Mucosa of rectum (tissue), 2 donors: ENCODE data around the gene HOXA4.

Experiments
- H3K27ac ChIP-seq, 2 donors: one replicate each; pipeline ENCODE4 v1.7.0; 2013; ENCODE audit warnings: inconsistent platforms in 2 of 2, low read depth in 2 of 2, low read length in 2 of 2
- H3K27me3 ChIP-seq, 2 donors: one replicate each; pipeline ENCODE4 v1.7.0; 2013; ENCODE audit warnings: low read length in 2 of 2; ENCODE audit not compliant: control insufficient read depth in 2 of 2, insufficient read depth in 2 of 2
- H3K36me3 ChIP-seq, 2 donors: one replicate each; pipeline ENCODE4 v1.7.0; 2013; ENCODE audit warnings: low read length in 2 of 2; ENCODE audit not compliant: control insufficient read depth in 2 of 2, insufficient read depth in 2 of 2
- H3K4me1 ChIP-seq, 2 donors: one replicate each; pipeline ENCODE4 v1.7.0; 2013; ENCODE audit warnings: low read length in 2 of 2, mild to moderate bottlenecking in 1 of 2; ENCODE audit not compliant: control insufficient read depth in 2 of 2, insufficient read depth in 2 of 2
- H3K4me3 ChIP-seq, 2 donors: one replicate each; pipeline ENCODE4 v1.7.0; 2013; ENCODE audit warnings: low read length in 2 of 2
- H3K9ac ChIP-seq, 2 donors: one replicate each; pipeline ENCODE4 v1.7.0; 2013; ENCODE audit warnings: low read length in 2 of 2, low read depth in 1 of 2, mild to moderate bottlenecking in 1 of 2
- H3K9me3 ChIP-seq, 2 donors: one replicate each; pipeline ENCODE4 v1.7.0; 2013; ENCODE audit warnings: low read length in 2 of 2; ENCODE audit not compliant: control insufficient read depth in 2 of 2
- donor health status: healthy.
- donor health status: Normal muscosa, but diverticular disease.

HOXA4 gene

GRCh38 chr7:27174874-27175625 is 44.5 kb upstream of the HOXA4 start:
- peak overlapping the region; percentile 92 to 96 for H3K9ac ChIP-seq
- H3K27ac ChIP-seq, result peak overlapping the region; percentile 96
- peaks cover 26 to 50% of the 10 kb centered on the region in 2 donors for H3K4me1 ChIP-seq
- H3K4me3 ChIP-seq, result peak overlapping the region; percentile 64 to 79
- no peaks in the 10 kb centered on the region for H3K36me3 ChIP-seq
- no peaks in the 10 kb centered on the region for H3K9me3 ChIP-seq
- H3K27me3 ChIP-seq, result peaks cover 0 to 13% of the 10 kb centered on the region in 2 donors

DNA sequence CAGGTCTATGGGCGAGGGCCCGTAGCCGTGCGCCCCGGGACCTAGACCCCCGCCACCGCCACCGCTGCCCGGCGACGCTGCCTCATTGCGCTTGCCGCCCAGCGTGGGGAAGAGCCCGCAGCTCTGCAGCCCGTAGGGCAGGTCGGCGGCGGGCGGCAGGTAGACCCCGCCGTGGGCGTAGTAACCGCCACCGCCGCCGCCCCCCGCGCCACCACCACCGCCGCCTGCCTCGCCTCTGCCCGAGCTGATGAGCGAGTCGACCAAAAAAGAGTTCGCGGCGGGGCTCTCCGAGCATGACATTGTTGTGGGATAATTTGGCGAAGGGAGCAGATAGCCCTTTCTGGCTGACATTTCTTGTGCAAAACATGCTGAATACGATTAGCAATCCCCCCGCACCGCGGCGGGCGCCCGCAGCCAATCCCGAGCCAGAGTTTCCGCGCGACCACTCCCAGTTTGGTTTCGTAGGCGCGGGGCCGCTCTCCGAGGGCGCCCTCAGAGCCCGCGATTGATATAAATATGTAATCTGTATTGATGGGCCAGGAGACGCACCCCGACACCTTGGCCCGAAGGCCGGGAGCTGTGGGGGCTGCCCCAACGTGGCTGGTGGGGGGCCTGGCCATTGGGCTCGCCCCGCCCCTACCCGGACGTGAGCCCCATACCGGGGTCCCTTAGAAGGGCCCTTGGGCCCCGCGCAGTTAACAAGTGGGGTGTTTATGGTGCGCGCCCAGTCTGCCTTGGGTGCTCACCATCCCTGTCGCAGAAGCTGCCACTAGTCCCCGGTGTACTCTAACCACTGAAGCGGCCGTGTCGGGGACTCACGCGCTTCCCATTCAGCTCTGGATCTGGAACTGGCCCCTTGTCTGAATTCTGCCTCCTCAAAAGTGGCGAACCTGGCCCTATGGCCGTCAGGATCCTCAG is 43.7 kb upstream of the HOXA4 start, which contains the start of gene HOXA10:
HOXA10 (minus strand) TSS at position 365 of the 918 bp plus-strand sequence; CDS start at position 351, 14 bp downstream.
- Histone ChIP-seq H3K4me3 (peak within 1 kb of the TSS; percentile 64 to 79), H3K27me3 (peaks cover 0 to 13% of the 10 kb centered on the region in 2 donors), H3K4me1 (peaks cover 26 to 46% of the 10 kb centered on the region in 2 donors), H3K36me3 (no peaks in the 10 kb centered on the region), H3K9ac (peak within 1 kb of the TSS; percentile 92 to 96), H3K9me3 (no peaks in the 10 kb centered on the region), H3K27ac (peak within 1 kb of the TSS; percentile 96)

- Histone ChIP-seq H3K9ac (peak overlapping the region; percentile 73 to 96), H3K27me3 (peaks cover 0 to 13% of the 10 kb centered on the region in 2 donors), H3K27ac (peak overlapping the region; percentile 96), H3K4me1 (peaks cover 29 to 45% of the 10 kb centered on the region in 2 donors), H3K36me3 (no peaks in the 10 kb centered on the region), H3K9me3 (no peaks in the 10 kb centered on the region), H3K4me3 (peak overlapping the region; percentile 64 to 79)
These were observed 43.0 kb upstream of the HOXA4 start for GRCh38 chr7:27173511-27173955.

DNA sequence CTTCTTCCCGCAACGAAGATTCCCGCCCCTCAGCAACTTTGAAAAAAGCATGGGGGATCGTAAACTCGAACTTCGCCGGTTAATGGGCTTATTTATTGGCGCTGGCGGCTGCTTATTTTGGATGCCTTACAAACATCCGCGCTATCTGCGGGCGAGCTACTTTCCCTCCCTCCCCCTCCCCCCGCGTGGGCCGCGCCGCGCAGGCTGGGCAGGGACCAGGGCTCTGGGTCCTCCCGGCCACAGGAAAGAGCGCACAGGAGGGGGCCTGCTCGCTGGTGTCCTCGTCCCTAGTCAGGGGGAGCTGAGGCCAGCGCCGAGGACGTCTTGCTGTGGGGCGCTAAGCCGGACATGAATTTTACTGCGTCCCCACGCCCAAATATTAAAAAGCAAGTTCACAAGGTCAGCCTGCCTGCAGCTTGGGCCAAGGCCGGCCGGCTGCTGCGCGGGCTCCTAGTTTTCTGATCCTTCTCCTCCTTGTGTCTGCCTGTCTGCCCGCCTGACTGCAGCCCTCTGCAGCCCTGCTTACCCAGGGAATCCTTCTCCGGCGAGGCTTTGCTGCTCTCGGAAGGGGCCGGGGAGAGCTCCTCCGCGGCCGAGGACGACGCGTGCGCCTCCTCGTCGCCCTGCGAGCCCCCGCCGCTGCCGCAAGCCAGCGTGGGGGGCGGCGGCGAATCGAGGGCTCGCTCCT is 42.4 kb upstream of the HOXA4 start:
- Histone ChIP-seq H3K27me3 (peaks cover 0 to 13% of the 10 kb centered on the region in 2 donors), H3K9ac (peak overlapping the region; percentile 73 to 96), H3K36me3 (no peaks in the 10 kb centered on the region), H3K9me3 (no peaks in the 10 kb centered on the region), H3K4me1 (peaks cover 29 to 46% of the 10 kb centered on the region in 2 donors), H3K4me3 (peak overlapping the region; percentile 64 to 79), H3K27ac (peak overlapping the region; percentile 96)

GRCh38 chr7:27172315-27172774 is 41.8 kb upstream of the HOXA4 start:
- no peaks in the 10 kb centered on the region for H3K36me3 ChIP-seq
- no peaks in the 10 kb centered on the region for H3K9me3 ChIP-seq
- peaks cover 29 to 47% of the 10 kb centered on the region in 2 donors for H3K4me1 ChIP-seq
- H3K27me3 ChIP-seq, result peaks cover 0 to 13% of the 10 kb centered on the region in 2 donors
- peak overlapping the region; percentile 64 to 79 for H3K4me3 ChIP-seq
- H3K27ac ChIP-seq, result peak overlapping the region; percentile 96
- peak overlapping the region; percentile 73 to 96 for H3K9ac ChIP-seq

- Histone ChIP-seq H3K9me3 (no peaks in the 10 kb centered on the region), H3K9ac (peak overlapping the region; percentile 73 to 96), H3K4me3 (peak overlapping the region; percentile 64 to 79), H3K36me3 (no peaks in the 10 kb centered on the region), H3K4me1 (peaks cover 29 to 43% of the 10 kb centered on the region in 2 donors), H3K27ac (peak overlapping the region; percentile 96), H3K27me3 (peaks cover 0 to 13% of the 10 kb centered on the region in 2 donors)
These were observed 41.2 kb upstream of the HOXA4 start for GRCh38 chr7:27171637-27172314.

- Histone ChIP-seq H3K27me3 (peaks cover 0 to 13% of the 10 kb centered on the region in 2 donors), H3K27ac (peak overlapping the region; percentile 96), H3K9me3 (no peaks in the 10 kb centered on the region), H3K9ac (peak overlapping the region; percentile 73 to 96), H3K4me3 (peak overlapping the region; percentile 64 to 79), H3K4me1 (peaks cover 24 to 41% of the 10 kb centered on the region in 2 donors), H3K36me3 (no peaks in the 10 kb centered on the region)
These were observed 40.7 kb upstream of the HOXA4 start for GRCh38 chr7:27171325-27171636.

GRCh38 chr7:27170426-27171324 is 40.1 kb upstream of the HOXA4 start:
- H3K27me3 ChIP-seq, result peaks cover 0 to 12% of the 10 kb centered on the region in 2 donors
- peak overlapping the region; percentile 73 to 96 for H3K9ac ChIP-seq
- H3K36me3 ChIP-seq, result no peaks in the 10 kb centered on the region
- peak overlapping the region; percentile 67 to 79 for H3K4me3 ChIP-seq
- H3K4me1 ChIP-seq, result peaks cover 24 to 35% of the 10 kb centered on the region in 2 donors
- H3K27ac ChIP-seq, result peak overlapping the region; percentile 96
- no peaks in the 10 kb centered on the region for H3K9me3 ChIP-seq
